ENCODE data around the gene SPINT4. TPM values are rescaled to one million over a fixed set of nuclear protein-coding genes. Genes with fewer than 3 reads are reported as not detected.
A peak's percentile ranks its signal among the peaks of the same experiment; 100 is the strongest.

SPINT4 gene
- total and polyA plus RNA-seq, 4 donors, result not detected

DNA sequence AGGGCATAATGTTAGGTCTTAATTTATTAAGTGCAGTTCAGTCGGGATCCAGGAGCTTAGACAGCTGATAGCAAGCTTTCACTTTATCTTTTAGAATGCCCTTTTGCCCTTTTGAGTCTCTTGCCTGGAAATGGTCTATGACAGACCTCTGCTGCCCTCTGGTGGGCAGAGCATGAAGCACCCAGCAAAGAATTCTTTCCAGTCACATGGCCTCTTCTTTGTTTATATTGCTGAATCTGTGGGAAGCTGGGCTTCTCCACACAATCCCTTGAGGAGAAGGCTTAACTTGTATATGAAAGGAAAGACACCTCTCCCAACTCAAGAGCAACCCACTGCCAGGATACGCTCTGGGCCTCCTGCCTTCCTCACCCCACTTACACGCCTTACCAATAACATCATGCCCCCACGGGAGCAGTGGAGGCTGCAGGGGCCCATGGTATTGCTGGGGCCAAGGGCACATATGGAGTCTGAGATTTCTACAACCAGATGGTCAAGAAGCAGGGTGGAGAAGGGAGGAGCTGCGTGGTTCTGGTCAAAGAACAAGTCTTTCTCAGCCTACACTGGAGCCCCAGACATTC is 49.1 kb downstream of the SPINT4 start:
- Histone ChIP-seq H3K27ac (ENCODE audit: low read depth in 1 of 2, low read length in 2 of 2) (peak overlapping the region in 1 of 2 donors; percentile 47), H3K4me1 (ENCODE audit: control insufficient read depth in 4 of 4, insufficient read depth in 4 of 4, low read length in 3 of 4) (peaks cover 0 to 7% (median 4%) of the 10 kb centered on the region in 4 donors), H3K9me3 (ENCODE audit: control insufficient read depth in 4 of 4, low read length in 3 of 4) (no peaks in the 10 kb centered on the region), H3K36me3 (ENCODE audit: control insufficient read depth in 4 of 4, insufficient read depth in 3 of 4, low read depth in 1 of 4, low read length in 3 of 4) (no peaks in the 10 kb centered on the region), H3K9ac (ENCODE audit: low read depth in 1 of 2, low read length in 2 of 2) (peak overlapping the region in 1 of 2 donors; percentile 95), H3K27me3 (ENCODE audit: control insufficient read depth in 4 of 4, insufficient read depth in 4 of 4, low read length in 3 of 4) (no peaks in the 10 kb centered on the region), H3K4me3 (ENCODE audit: low read depth in 1 of 3, low read length in 3 of 3) (no peak overlapping the region)
- WGBS, result 30% methylated on average over 5 of the region's 5 CpGs
- TF ChIP-seq JUND (IDR thresholded peaks at IDR 0.05), result peak in 1 of 2 donors; percentile 15
- TF ChIP-seq, protein P1, sequence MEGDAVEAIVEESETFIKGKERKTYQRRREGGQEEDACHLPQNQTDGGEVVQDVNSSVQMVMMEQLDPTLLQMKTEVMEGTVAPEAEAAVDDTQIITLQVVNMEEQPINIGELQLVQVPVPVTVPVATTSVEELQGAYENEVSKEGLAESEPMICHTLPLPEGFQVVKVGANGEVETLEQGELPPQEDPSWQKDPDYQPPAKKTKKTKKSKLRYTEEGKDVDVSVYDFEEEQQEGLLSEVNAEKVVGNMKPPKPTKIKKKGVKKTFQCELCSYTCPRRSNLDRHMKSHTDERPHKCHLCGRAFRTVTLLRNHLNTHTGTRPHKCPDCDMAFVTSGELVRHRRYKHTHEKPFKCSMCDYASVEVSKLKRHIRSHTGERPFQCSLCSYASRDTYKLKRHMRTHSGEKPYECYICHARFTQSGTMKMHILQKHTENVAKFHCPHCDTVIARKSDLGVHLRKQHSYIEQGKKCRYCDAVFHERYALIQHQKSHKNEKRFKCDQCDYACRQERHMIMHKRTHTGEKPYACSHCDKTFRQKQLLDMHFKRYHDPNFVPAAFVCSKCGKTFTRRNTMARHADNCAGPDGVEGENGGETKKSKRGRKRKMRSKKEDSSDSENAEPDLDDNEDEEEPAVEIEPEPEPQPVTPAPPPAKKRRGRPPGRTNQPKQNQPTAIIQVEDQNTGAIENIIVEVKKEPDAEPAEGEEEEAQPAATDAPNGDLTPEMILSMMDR (IDR thresholded peaks at IDR 0.05; ENCODE audit: low read depth, low read length, missing input control), result peak; percentile 99
- peak; percentile 99 for TF ChIP-seq RAD21 (IDR thresholded peaks at IDR 0.05)
- TF ChIP-seq FOXA1 (IDR thresholded peaks at IDR 0.05), result no peak
- no peak for TF ChIP-seq YY1 (IDR thresholded peaks at IDR 0.05)
- TF ChIP-seq HNF4G (IDR thresholded peaks at IDR 0.05), result peak; percentile 54
- TF ChIP-seq, protein P2, sequence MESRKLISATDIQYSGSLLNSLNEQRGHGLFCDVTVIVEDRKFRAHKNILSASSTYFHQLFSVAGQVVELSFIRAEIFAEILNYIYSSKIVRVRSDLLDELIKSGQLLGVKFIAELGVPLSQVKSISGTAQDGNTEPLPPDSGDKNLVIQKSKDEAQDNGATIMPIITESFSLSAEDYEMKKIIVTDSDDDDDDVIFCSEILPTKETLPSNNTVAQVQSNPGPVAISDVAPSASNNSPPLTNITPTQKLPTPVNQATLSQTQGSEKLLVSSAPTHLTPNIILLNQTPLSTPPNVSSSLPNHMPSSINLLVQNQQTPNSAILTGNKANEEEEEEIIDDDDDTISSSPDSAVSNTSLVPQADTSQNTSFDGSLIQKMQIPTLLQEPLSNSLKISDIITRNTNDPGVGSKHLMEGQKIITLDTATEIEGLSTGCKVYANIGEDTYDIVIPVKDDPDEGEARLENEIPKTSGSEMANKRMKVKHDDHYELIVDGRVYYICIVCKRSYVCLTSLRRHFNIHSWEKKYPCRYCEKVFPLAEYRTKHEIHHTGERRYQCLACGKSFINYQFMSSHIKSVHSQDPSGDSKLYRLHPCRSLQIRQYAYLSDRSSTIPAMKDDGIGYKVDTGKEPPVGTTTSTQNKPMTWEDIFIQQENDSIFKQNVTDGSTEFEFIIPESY (IDR thresholded peaks at IDR 0.05), result no peak
- peak; percentile 97 for TF ChIP-seq NR2F2 (IDR thresholded peaks at IDR 0.05)
- TF ChIP-seq EGR1 (IDR thresholded peaks at IDR 0.05; ENCODE audit: low read depth in 2 of 2), result no peak
- peak; percentile 76 for TF ChIP-seq SP1 (IDR thresholded peaks at IDR 0.05)
- TF ChIP-seq RXRA (IDR thresholded peaks at IDR 0.05), result peak; percentile 23 to 50
- TF ChIP-seq, protein P3, sequence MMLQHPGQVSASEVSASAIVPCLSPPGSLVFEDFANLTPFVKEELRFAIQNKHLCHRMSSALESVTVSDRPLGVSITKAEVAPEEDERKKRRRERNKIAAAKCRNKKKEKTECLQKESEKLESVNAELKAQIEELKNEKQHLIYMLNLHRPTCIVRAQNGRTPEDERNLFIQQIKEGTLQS (IDR thresholded peaks at IDR 0.05), result peak; percentile 23
- peak; percentile 74 for TF ChIP-seq FOXA2 (IDR thresholded peaks at IDR 0.05)
- no peak for TF ChIP-seq TAF1 (conservative IDR thresholded peaks at IDR 0.05)
- TF ChIP-seq, protein P4, sequence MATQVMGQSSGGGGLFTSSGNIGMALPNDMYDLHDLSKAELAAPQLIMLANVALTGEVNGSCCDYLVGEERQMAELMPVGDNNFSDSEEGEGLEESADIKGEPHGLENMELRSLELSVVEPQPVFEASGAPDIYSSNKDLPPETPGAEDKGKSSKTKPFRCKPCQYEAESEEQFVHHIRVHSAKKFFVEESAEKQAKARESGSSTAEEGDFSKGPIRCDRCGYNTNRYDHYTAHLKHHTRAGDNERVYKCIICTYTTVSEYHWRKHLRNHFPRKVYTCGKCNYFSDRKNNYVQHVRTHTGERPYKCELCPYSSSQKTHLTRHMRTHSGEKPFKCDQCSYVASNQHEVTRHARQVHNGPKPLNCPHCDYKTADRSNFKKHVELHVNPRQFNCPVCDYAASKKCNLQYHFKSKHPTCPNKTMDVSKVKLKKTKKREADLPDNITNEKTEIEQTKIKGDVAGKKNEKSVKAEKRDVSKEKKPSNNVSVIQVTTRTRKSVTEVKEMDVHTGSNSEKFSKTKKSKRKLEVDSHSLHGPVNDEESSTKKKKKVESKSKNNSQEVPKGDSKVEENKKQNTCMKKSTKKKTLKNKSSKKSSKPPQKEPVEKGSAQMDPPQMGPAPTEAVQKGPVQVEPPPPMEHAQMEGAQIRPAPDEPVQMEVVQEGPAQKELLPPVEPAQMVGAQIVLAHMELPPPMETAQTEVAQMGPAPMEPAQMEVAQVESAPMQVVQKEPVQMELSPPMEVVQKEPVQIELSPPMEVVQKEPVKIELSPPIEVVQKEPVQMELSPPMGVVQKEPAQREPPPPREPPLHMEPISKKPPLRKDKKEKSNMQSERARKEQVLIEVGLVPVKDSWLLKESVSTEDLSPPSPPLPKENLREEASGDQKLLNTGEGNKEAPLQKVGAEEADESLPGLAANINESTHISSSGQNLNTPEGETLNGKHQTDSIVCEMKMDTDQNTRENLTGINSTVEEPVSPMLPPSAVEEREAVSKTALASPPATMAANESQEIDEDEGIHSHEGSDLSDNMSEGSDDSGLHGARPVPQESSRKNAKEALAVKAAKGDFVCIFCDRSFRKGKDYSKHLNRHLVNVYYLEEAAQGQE (IDR thresholded peaks at IDR 0.05), result peak; percentile 25
- TF ChIP-seq HNF4A (conservative IDR thresholded peaks at IDR 0.05), result peak; percentile 81 to 88
- no peak for TF ChIP-seq GABPA (IDR thresholded peaks at IDR 0.05 in 1 of 2, conservative IDR thresholded peaks at IDR 0.05 in 1 of 2)
- TF ChIP-seq, protein P5, sequence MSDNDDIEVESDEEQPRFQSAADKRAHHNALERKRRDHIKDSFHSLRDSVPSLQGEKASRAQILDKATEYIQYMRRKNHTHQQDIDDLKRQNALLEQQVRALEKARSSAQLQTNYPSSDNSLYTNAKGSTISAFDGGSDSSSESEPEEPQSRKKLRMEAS (IDR thresholded peaks at IDR 0.05), result no peak
- peak; percentile 85 for DNase-seq (ENCODE audit: low spot score)
